K562 (cell line): Measurements from ENCODE around the gene PDLIM4. TPM values are rescaled to one million over a fixed set of nuclear protein-coding genes. Genes with fewer than 3 reads are reported as not detected.
A peak's percentile ranks its signal among the peaks of the same experiment; 100 is the strongest.

ENCODE experiments used
- CBFA2T3 ChIP-seq: fragments of 450-650 bp; IDR thresholded peaks from 2 replicates; pipeline ENCODE4 v1.6.1; 2017
- CREM ChIP-seq: IDR thresholded peaks from 2 replicates; pipeline ENCODE4 v1.6.1; 2014; ENCODE audit warnings: antibody characterized with exemption, low read depth
- FOSL1 ChIP-seq: fragments of 200-800 bp; sonication (Bioruptor generic); conservative IDR thresholded peaks from 2 replicates; pipeline ENCODE4 v1.6.1; 2016; ENCODE audit warnings: missing genetic modification characterization, missing compliant biosample characterization
- FOXA3 ChIP-seq, 2 experiments: fragments of 450-650 bp in 1 of 2; sonication (generic) in 1 of 2; formaldehyde crosslinking; IDR thresholded peaks in 1 of 2; conservative IDR thresholded peaks in 1 of 2; 2 replicates each; pipeline versions ENCODE4 v1.4.0 to v1.8.0; 2020 to 2022; ENCODE audit warnings: mild to moderate bottlenecking in 2 of 2, missing genetic modification reagents in 1 of 2
- KAT7 ChIP-seq: sonication (generic); formaldehyde crosslinking; IDR thresholded peaks from 2 replicates; pipeline ENCODE4 v1.8.0; 2022; ENCODE audit warnings: missing genetic modification reagents, mild to moderate bottlenecking, borderline replicate concordance
- MEF2A ChIP-seq: IDR thresholded peaks from 2 replicates; pipeline ENCODE4 v1.6.1; 2011; ENCODE audit warnings: low read depth, mild to moderate bottlenecking, low read length, moderate library complexity; ENCODE audit not compliant: control insufficient read depth
- PURB ChIP-seq: sonication (generic); formaldehyde crosslinking; IDR thresholded peaks from 2 replicates; pipeline ENCODE4 v1.9.0; 2021; ENCODE audit warnings: low read depth, mild to moderate bottlenecking, missing genetic modification reagents
- RFX7 ChIP-seq: fragments of 250-450 bp; sonication (Bioruptor Pico); IDR thresholded peaks from 2 replicates; pipeline ENCODE4 v1.5.1; 2021; ENCODE audit warnings: mild to moderate bottlenecking
- SAFB ChIP-seq: fragments of 200-400 bp; formaldehyde crosslinking; IDR thresholded peaks from 2 replicates; pipeline ENCODE4 v1.6.1; 2017; ENCODE audit warnings: low read depth, low read length, borderline replicate concordance
- SMARCE1 ChIP-seq: fragments of 450-650 bp; IDR thresholded peaks from 2 replicates; pipeline ENCODE4 v1.7.1; 2016; ENCODE audit warnings: mild to moderate bottlenecking
- SRSF9 ChIP-seq: fragments of 200-400 bp; formaldehyde crosslinking; IDR thresholded peaks from 2 replicates; pipeline ENCODE4 v1.6.1; 2017; ENCODE audit warnings: low read depth, low read length, borderline replicate concordance
- ZBTB26 ChIP-seq: fragments of 450-650 bp; formaldehyde crosslinking; IDR thresholded peaks from 2 replicates; pipeline ENCODE4 v1.4.0; 2022; ENCODE audit warnings: missing genetic modification characterization
- ZNF121 ChIP-seq: sonication (generic); formaldehyde crosslinking; conservative IDR thresholded peaks from 2 replicates; pipeline ENCODE4 v1.8.0; 2022; ENCODE audit warnings: missing genetic modification reagents
- ZNF764 ChIP-seq: fragments of 250-450 bp; sonication (Bioruptor Pico); IDR thresholded peaks from 2 replicates; pipeline ENCODE4 v1.4.0; 2020; ENCODE audit warnings: low read depth, mild to moderate bottlenecking, moderate library complexity
- polyA plus RNA-seq, 8 experiments: library from polyadenylated mRNA; depleted of rRNA in 4 of 8; stranded (reverse) in 5 of 8; unstranded in 3 of 8; fragments of >200 nt; fragmentation: Nextera tagmentation in 2 of 8; fragmentation: Illumina TruSeq in 1 of 8; extraction: Ambion mirVana in 2 of 8; extraction: Trizol in 1 of 8; gene quantifications; 2 replicates each; pipeline versions ENCODE4 v1.2.1 to v1.2.3, GENCODE V29; 2011 to 2014; ENCODE audit warnings: inconsistent platforms in 1 of 8, missing spikeins in 1 of 8
- total RNA-seq, 7 experiments: library from RNA; depleted of rRNA in 6 of 7; stranded (reverse); fragments of >200 nt in 6 of 7; fragmentation: Illumina TruSeq in 2 of 7; extraction: Trizol in 2 of 7; gene quantifications; 2 replicates each; pipeline versions ENCODE4 v1.2.1 to v1.2.3, GENCODE V29; 2011 to 2021; ENCODE audit warnings: low replicate concordance in 1 of 7
- TF ChIP-seq, protein P1 (sequence below): fragments of 250-450 bp; sonication (Bioruptor Pico); IDR thresholded peaks from 2 replicates; pipeline ENCODE4 v1.8.0; 2022; ENCODE audit warnings: moderate library complexity, mild to moderate bottlenecking, inconsistent platforms
- TF ChIP-seq, protein P2 (sequence below): conservative IDR thresholded peaks from 2 replicates; pipeline ENCODE4 v1.6.1; 2011; ENCODE audit warnings: low read depth, mild to moderate bottlenecking, low read length; ENCODE audit not compliant: control insufficient read depth
- TF ChIP-seq, protein P3 (sequence below): sonication (generic); formaldehyde crosslinking; IDR thresholded peaks from 2 replicates; pipeline ENCODE4 v1.8.0; 2022; ENCODE audit warnings: missing genetic modification reagents, mild to moderate bottlenecking, borderline replicate concordance
- TF ChIP-seq, protein P4 (sequence below), 2 experiments: fragments of 450-650 bp in 1 of 2; sonication (generic) in 1 of 2; formaldehyde crosslinking in 1 of 2; IDR thresholded peaks in 1 of 2; conservative IDR thresholded peaks in 1 of 2; 2 replicates each; pipeline versions ENCODE4 v1.6.1 to v1.8.1; 2016 to 2023; ENCODE audit warnings: mild to moderate bottlenecking in 2 of 2, moderate library complexity in 2 of 2, inconsistent platforms in 1 of 2, missing genetic modification reagents in 1 of 2
- TF ChIP-seq, protein P5 (sequence below): fragments of 450-650 bp; conservative IDR thresholded peaks from 2 replicates; pipeline ENCODE4 v1.6.1; 2016; ENCODE audit warnings: missing genetic modification characterization, low read depth, mild to moderate bottlenecking, missing compliant biosample characterization, moderate library complexity

PDLIM4 gene
- total and polyA plus RNA-seq, 9 of the 15 experiments (the other 6 are each of a cell fraction or from before 2014, with no cell fraction given) = 0.28 to 32.8 (median 13.1) TPM

DNA sequence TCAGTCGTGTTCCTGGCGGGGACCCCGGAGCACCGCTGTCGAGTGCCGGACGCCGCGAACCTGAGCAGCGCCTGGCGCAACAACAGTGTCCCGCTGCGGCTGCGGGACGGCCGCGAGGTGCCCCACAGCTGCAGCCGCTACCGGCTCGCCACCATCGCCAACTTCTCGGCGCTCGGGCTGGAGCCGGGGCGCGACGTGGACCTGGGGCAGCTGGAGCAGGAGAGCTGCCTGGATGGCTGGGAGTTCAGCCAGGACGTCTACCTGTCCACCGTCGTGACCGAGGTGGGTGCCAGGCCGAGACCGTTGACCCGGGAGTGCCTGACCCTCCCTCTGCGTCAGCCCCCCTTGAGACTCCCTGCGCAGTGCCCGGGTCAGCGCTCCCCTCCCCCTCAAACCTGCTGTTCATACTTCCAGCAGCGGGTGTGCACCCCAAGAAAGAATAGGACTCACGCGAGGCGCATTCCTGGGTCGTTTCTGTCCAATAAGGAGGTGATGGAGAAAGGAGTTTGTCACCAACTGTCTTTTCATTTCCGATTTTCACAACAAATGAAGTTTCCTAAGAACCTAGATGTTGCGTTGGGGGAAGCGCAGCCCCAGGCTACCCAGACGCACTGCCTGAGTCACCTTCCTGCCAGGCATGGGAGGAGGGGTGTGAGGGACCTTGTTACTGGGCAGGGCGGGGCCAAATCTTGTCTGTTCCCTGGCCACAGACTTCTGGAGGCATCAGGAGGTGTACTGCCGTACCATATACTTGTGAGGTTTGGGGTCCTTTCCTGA is 37.4 kb downstream of the PDLIM4 start (continued):
- TF ChIP-seq SAFB = 0 out of 2 replicates have a peak, but pooled peaks have one; percentile 32
- TF ChIP-seq KAT7 = peak; percentile 1; the same call in 1 of the 2 replicates
- TF ChIP-seq CBFA2T3 = peak; percentile 3; the same call in 1 of the 2 replicates
- TF ChIP-seq SMARCE1 = 0 out of 2 replicates have a peak, but pooled peaks have one; percentile 56
- peak; percentile 14; the same call in 1 of the 2 replicates for TF ChIP-seq ZNF121 (CRISPR knock-in tag)
- TF ChIP-seq, protein P1, sequence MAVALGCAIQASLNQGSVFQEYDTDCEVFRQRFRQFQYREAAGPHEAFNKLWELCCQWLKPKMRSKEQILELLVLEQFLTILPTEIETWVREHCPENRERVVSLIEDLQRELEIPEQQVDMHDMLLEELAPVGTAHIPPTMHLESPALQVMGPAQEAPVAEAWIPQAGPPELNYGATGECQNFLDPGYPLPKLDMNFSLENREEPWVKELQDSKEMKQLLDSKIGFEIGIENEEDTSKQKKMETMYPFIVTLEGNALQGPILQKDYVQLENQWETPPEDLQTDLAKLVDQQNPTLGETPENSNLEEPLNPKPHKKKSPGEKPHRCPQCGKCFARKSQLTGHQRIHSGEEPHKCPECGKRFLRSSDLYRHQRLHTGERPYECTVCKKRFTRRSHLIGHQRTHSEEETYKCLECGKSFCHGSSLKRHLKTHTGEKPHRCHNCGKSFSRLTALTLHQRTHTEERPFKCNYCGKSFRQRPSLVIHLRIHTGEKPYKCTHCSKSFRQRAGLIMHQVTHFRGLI = no peak
- TF ChIP-seq ZNF764 (CRISPR knock-in tag) = no peak
- no peak for TF ChIP-seq RFX7 (CRISPR knock-in tag)
- TF ChIP-seq, protein P2, sequence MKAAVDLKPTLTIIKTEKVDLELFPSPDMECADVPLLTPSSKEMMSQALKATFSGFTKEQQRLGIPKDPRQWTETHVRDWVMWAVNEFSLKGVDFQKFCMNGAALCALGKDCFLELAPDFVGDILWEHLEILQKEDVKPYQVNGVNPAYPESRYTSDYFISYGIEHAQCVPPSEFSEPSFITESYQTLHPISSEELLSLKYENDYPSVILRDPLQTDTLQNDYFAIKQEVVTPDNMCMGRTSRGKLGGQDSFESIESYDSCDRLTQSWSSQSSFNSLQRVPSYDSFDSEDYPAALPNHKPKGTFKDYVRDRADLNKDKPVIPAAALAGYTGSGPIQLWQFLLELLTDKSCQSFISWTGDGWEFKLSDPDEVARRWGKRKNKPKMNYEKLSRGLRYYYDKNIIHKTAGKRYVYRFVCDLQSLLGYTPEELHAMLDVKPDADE = peak; percentile 44; the same call in 1 of the 2 replicates
- no peak for TF ChIP-seq ZBTB26 (CRISPR knock-in tag)
- peak; percentile 77 for TF ChIP-seq FOSL1 (tag)
- no peak for TF ChIP-seq PURB
- no peak for TF ChIP-seq FOXA3 (CRISPR knock-in tag; conservative IDR thresholded peaks at IDR 0.05 in 1 of 2, IDR thresholded peaks at IDR 0.05 in 1 of 2)
- peak; percentile 28; the same call in 1 of the 2 replicates for TF ChIP-seq CREM
- TF ChIP-seq, protein P3, sequence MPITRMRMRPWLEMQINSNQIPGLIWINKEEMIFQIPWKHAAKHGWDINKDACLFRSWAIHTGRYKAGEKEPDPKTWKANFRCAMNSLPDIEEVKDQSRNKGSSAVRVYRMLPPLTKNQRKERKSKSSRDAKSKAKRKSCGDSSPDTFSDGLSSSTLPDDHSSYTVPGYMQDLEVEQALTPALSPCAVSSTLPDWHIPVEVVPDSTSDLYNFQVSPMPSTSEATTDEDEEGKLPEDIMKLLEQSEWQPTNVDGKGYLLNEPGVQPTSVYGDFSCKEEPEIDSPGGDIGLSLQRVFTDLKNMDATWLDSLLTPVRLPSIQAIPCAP = no peak
- no peak for TF ChIP-seq SRSF9
- TF ChIP-seq, protein P4, sequence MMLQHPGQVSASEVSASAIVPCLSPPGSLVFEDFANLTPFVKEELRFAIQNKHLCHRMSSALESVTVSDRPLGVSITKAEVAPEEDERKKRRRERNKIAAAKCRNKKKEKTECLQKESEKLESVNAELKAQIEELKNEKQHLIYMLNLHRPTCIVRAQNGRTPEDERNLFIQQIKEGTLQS (IDR thresholded peaks at IDR 0.05) = peak; percentile 79
- TF ChIP-seq, protein P4 (CRISPR knock-in tag; conservative IDR thresholded peaks at IDR 0.05) = no peak; the same call in 1 of the 2 replicates
- TF ChIP-seq, protein P5, sequence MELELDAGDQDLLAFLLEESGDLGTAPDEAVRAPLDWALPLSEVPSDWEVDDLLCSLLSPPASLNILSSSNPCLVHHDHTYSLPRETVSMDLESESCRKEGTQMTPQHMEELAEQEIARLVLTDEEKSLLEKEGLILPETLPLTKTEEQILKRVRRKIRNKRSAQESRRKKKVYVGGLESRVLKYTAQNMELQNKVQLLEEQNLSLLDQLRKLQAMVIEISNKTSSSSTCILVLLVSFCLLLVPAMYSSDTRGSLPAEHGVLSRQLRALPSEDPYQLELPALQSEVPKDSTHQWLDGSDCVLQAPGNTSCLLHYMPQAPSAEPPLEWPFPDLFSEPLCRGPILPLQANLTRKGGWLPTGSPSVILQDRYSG (tag) = no peak
- TF ChIP-seq MEF2A = no peak
